ENCODE measurements around the gene CCNJL.

CCNJL gene, protein sequence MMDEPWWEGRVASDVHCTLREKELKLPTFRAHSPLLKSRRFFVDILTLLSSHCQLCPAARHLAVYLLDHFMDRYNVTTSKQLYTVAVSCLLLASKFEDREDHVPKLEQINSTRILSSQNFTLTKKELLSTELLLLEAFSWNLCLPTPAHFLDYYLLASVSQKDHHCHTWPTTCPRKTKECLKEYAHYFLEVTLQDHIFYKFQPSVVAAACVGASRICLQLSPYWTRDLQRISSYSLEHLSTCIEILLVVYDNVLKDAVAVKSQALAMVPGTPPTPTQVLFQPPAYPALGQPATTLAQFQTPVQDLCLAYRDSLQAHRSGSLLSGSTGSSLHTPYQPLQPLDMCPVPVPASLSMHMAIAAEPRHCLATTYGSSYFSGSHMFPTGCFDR

DNA sequence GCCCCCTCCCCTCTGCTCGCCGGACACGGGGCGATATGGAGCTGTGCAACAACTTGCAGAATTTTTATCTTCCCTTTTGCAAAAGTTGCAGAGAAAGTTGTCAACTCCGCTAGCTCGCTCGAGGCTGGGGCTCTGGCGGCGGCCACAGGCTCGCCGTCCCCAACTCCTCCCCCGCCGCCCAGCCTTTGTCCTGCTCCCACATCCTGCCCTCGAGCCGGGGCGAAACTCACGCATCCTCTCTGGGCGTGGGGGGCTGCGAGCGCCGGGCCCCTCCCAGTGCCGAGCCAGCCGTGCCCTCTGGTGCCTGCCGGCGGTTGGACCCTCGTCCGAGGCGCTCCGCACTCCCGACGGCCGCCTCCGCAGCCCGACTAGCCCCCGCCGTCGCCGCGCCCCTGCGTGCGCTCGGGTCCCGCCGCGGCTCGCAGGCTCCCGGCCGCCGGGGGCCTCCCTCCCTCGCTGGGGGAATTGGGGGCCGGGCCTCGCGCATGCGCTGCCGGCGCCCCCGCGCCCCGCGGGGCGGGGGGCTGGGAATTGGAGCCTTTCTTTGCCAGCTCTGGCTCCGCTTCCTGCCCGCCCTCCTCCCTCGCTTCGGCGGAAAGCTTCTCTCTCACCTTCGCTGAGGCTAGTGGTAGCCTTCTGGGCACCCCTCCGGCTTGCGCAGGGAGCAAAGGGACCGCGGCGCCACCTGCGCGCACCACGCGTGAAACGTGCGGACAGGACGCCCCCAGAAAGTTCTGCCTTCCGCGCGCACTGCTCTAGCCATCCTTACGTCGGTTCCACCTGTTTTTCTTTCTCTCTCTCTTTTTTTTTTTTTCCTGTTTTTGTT is at the start of gene CCNJL:
Gene CCNJL (minus strand): TSS at position 431 of the 826 bp plus-strand sequence. CDS start 641 bp downstream, outside the sequence.
- peak; percentile 19 to 22 for DNase-seq (ENCODE audit: low read depth in 2 of 2)
- peak within 1 kb of the TSS; percentile 58 to 67 for H3K4me3 ChIP-seq (replicated peaks in 1 of 2; ENCODE audit: low read depth in 2 of 2, low read length in 2 of 2)
- TF ChIP-seq, protein P1, sequence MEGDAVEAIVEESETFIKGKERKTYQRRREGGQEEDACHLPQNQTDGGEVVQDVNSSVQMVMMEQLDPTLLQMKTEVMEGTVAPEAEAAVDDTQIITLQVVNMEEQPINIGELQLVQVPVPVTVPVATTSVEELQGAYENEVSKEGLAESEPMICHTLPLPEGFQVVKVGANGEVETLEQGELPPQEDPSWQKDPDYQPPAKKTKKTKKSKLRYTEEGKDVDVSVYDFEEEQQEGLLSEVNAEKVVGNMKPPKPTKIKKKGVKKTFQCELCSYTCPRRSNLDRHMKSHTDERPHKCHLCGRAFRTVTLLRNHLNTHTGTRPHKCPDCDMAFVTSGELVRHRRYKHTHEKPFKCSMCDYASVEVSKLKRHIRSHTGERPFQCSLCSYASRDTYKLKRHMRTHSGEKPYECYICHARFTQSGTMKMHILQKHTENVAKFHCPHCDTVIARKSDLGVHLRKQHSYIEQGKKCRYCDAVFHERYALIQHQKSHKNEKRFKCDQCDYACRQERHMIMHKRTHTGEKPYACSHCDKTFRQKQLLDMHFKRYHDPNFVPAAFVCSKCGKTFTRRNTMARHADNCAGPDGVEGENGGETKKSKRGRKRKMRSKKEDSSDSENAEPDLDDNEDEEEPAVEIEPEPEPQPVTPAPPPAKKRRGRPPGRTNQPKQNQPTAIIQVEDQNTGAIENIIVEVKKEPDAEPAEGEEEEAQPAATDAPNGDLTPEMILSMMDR (IDR thresholded peaks at IDR 0.05; ENCODE audit: low read depth, low read length): no peak

DNA sequence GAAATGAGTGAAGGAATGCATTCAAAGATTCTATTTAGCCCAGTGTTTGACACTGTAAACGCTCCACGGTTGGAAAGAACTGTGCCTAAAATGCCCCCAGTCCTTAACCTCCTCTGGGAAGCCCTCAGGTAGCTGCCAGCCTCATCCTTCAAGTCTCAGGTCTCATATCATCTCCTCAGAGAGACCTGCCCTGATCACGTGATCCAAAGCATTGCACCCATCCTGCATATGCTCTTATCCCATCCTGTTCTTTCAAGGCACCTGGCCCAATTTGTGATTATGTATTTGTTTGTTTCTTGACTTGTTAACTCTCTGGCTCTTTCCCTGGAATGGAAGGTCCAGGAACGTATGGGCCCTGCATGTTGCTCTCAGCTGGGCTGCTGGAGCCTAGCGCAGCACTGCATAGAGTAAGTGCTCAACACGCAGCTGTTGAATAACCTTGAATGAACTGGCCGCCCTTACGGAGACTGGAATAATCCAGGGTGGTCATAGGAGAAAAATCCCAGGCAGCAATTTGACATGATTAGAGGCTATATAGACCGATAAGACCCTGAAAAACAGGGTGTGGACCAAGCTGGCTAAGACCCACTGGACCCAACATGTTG is 49.4 kb upstream of the CCNJL start:
- DNase-seq (ENCODE audit: low read depth in 2 of 2): no peak
- no peak overlapping the region for H3K4me3 ChIP-seq (replicated peaks in 1 of 2; ENCODE audit: low read depth in 2 of 2, low read length in 2 of 2)
- TF ChIP-seq, protein P1 (IDR thresholded peaks at IDR 0.05; ENCODE audit: low read depth, low read length): no peak

DNA sequence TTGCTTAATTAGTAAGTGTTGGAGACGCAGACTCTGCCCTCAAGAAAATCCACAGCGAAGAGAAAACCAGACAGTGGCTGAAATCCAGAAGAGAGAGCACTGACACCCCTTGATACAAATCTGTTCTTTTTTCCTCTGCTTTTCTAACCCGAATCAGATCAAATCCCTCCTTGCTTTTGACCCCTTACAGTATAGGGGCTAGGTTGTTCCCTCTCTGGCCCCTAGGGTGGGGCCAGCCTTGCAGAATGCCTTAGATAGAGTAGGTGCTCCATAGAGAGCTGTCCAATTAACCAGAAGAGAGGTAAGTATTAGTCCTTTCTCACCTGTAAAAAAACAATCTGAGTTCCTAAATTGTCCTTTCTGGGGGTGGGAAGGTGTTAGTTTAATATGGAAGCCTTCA is 47.9 kb upstream of the CCNJL start:
- DNase-seq (ENCODE audit: low read depth in 2 of 2): no peak
- H3K4me3 ChIP-seq (replicated peaks in 1 of 2; ENCODE audit: low read depth in 2 of 2, low read length in 2 of 2): no peak overlapping the region
- TF ChIP-seq, protein P1 (IDR thresholded peaks at IDR 0.05; ENCODE audit: low read depth, low read length): no peak

- H3K4me3 ChIP-seq (replicated peaks in 1 of 2; ENCODE audit: low read depth in 2 of 2, low read length in 2 of 2): no peak overlapping the region
- no peak for DNase-seq (ENCODE audit: low read depth in 2 of 2)
- TF ChIP-seq, protein P1 (IDR thresholded peaks at IDR 0.05; ENCODE audit: low read depth, low read length): no peak
Measured at GRCh38 chr5:160359816-160360215, 47.5 kb upstream of the CCNJL start.

GRCh38 chr5:160359242-160359641 is 46.9 kb upstream of the CCNJL start:
- TF ChIP-seq, protein P1 (IDR thresholded peaks at IDR 0.05; ENCODE audit: low read depth, low read length): no peak
- no peak overlapping the region for H3K4me3 ChIP-seq (replicated peaks in 1 of 2; ENCODE audit: low read depth in 2 of 2, low read length in 2 of 2)
- DNase-seq (ENCODE audit: low read depth in 2 of 2): no peak

DNA sequence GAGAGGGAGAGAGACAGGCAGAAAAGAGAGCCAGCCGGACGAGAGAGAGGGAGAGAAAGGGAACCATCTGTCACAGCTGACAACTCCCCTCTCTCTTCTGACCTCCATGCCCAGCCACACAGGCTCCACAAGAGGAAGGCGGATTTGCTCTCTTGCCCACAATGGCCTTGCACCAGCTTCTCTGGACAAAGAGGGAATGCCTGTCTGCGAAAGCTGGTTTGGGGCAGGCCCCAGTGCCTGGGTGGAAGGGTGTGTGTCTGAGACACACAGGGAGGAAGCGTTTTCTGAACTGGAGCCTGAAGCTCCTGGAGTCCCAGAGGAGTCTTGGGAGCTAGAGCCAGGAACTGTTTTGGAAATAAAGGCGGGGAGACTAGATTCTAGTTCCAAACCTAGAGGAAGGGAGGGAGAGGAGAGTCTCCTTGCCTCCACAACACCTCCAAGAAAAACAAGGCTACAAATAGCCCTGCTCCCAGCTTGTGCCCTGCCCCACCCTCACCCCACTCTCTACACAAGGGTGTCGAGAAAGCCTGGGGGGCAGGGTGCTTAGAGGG is 45.6 kb upstream of the CCNJL start:
- H3K4me3 ChIP-seq (replicated peaks in 1 of 2; ENCODE audit: low read depth in 2 of 2, low read length in 2 of 2): no peak overlapping the region
- DNase-seq (ENCODE audit: low read depth in 2 of 2): peak; percentile 5 to 20
- TF ChIP-seq, protein P1 (IDR thresholded peaks at IDR 0.05; ENCODE audit: low read depth, low read length): no peak
